H9 (cell line): ENCODE results near the gene RPL34. TPM values are rescaled to one million over a fixed set of nuclear protein-coding genes. Genes with fewer than 3 reads are reported as not detected.

Experiments
- DNase-seq: peaks from one replicate; pipeline ENCODE4 v3.0.0-alpha.2; 2017
- H2AFZ ChIP-seq: one replicate; pipeline ENCODE4 v1.6.1; 2013; ENCODE audit warnings: mild to moderate bottlenecking, low read length, control low read depth, moderate library complexity
- H2AK5ac ChIP-seq: 2 replicates; pipeline ENCODE4 v1.6.1; 2013; ENCODE audit warnings: low read length, control low read depth, mixed read lengths; ENCODE audit not compliant: insufficient read length
- H2BK120ac ChIP-seq: one replicate; pipeline ENCODE4 v1.6.1; 2013; ENCODE audit warnings: low read depth, mild to moderate bottlenecking, low read length, control low read depth, inconsistent platforms; ENCODE audit not compliant: poor library complexity, severe bottlenecking
- H2BK12ac ChIP-seq: 2 replicates; pipeline ENCODE4 v1.6.1; 2013; ENCODE audit warnings: low read length, control low read depth, mixed read lengths, low read depth; ENCODE audit not compliant: insufficient read length
- H2BK15ac ChIP-seq: 2 replicates; pipeline ENCODE4 v1.6.1; 2013; ENCODE audit warnings: low read depth, low read length, control low read depth
- H2BK20ac ChIP-seq: one replicate; pipeline ENCODE4 v1.6.1; 2013; ENCODE audit warnings: low read depth, mild to moderate bottlenecking, low read length, control low read depth, inconsistent platforms; ENCODE audit not compliant: poor library complexity, severe bottlenecking
- H2BK5ac ChIP-seq: 2 replicates; pipeline ENCODE4 v1.6.1; 2013; ENCODE audit warnings: low read length, control low read depth, mixed read lengths; ENCODE audit not compliant: insufficient read length
- H3K14ac ChIP-seq: 2 replicates; pipeline ENCODE4 v1.6.1; 2013; ENCODE audit warnings: low read length, control low read depth; ENCODE audit not compliant: insufficient read depth
- H3K18ac ChIP-seq: 2 replicates; pipeline ENCODE4 v1.6.1; 2013; ENCODE audit warnings: low read depth, mild to moderate bottlenecking, mixed read lengths, low read length, control low read depth; ENCODE audit not compliant: insufficient read length
- H3K23ac ChIP-seq: 2 replicates; pipeline ENCODE4 v1.6.1; 2013; ENCODE audit warnings: low read length, control low read depth, mixed read lengths, low read depth; ENCODE audit not compliant: insufficient read length
- H3K23me2 ChIP-seq: 2 replicates; pipeline ENCODE4 v1.6.1; 2013; ENCODE audit warnings: low read depth, mild to moderate bottlenecking, mixed read lengths, low read length, control low read depth; ENCODE audit not compliant: insufficient read length, poor library complexity, severe bottlenecking
- H3K27ac ChIP-seq: 2 replicates; pipeline ENCODE4 v1.5.1; 2013; ENCODE audit warnings: low read length, control low read depth, mixed read lengths, low read depth; ENCODE audit not compliant: insufficient read length
- H3K27me3 ChIP-seq: 2 replicates; pipeline ENCODE4 v1.6.1; 2013; ENCODE audit warnings: low read length, control low read depth, inconsistent platforms; ENCODE audit not compliant: insufficient read depth
- H3K4ac ChIP-seq: 2 replicates; pipeline ENCODE4 v1.6.1; 2013; ENCODE audit warnings: low read depth, mild to moderate bottlenecking, control low read depth, inconsistent platforms, low read length, moderate library complexity
- H3K4me1 ChIP-seq: 2 replicates; pipeline ENCODE4 v1.6.1; 2013; ENCODE audit warnings: low read length, control low read depth, inconsistent platforms; ENCODE audit not compliant: insufficient read depth
- H3K4me2 ChIP-seq: 2 replicates; pipeline ENCODE4 v1.6.1; 2013; ENCODE audit warnings: low read length, control low read depth, mixed read lengths; ENCODE audit not compliant: insufficient read length, insufficient read depth
- H3K56ac ChIP-seq: 2 replicates; pipeline ENCODE4 v1.6.1; 2013; ENCODE audit warnings: low read depth, mild to moderate bottlenecking, mixed read lengths, low read length, control low read depth; ENCODE audit not compliant: insufficient read length
- H3K79me1 ChIP-seq: 2 replicates; pipeline ENCODE4 v1.6.1; 2013; ENCODE audit warnings: low read depth, mild to moderate bottlenecking, moderate library complexity, low read length, control low read depth, inconsistent platforms; ENCODE audit not compliant: insufficient read depth, poor library complexity, severe bottlenecking
- H3K79me2 ChIP-seq: 2 replicates; pipeline ENCODE4 v1.6.1; 2013; ENCODE audit warnings: low read length, control low read depth, inconsistent platforms; ENCODE audit not compliant: insufficient read depth
- H3K9ac ChIP-seq: 2 replicates; pipeline ENCODE4 v1.6.1; 2013; ENCODE audit warnings: low read length, control low read depth, mixed read lengths; ENCODE audit not compliant: insufficient read length; ENCODE audit errors: extremely low read depth
- H3K9me3 ChIP-seq: one replicate; pipeline ENCODE4 v1.6.1; 2013; ENCODE audit warnings: low read depth, low read length, inconsistent platforms; ENCODE audit not compliant: control insufficient read depth
- H3T11ph ChIP-seq: one replicate; pipeline ENCODE4 v1.6.1; 2013; ENCODE audit warnings: mild to moderate bottlenecking, low read length, control low read depth, inconsistent platforms
- H4K20me1 ChIP-seq: one replicate; pipeline ENCODE4 v1.6.1; 2013; ENCODE audit not compliant: control insufficient read depth, insufficient read length, insufficient read depth
- H4K5ac ChIP-seq: 2 replicates; pipeline ENCODE4 v1.6.1; 2013; ENCODE audit warnings: low read depth, mild to moderate bottlenecking, mixed read lengths, low read length, control low read depth; ENCODE audit not compliant: insufficient read length
- H4K8ac ChIP-seq: replicated peaks from 2 replicates; pipeline ENCODE4 v1.6.1; 2013; ENCODE audit warnings: low read length, control low read depth, mixed read lengths, low read depth; ENCODE audit not compliant: insufficient read length
- H4K91ac ChIP-seq: 2 replicates; pipeline ENCODE4 v1.6.1; 2013; ENCODE audit warnings: low read depth, mild to moderate bottlenecking, moderate library complexity, mixed read lengths, low read length, control low read depth; ENCODE audit not compliant: insufficient read length
- H3K27ac Mint-ChIP-seq, 3 experiments: 2 replicates in 2 of 3; 3 replicates in 1 of 3; pipeline ENCODE4 v1.8.0; 2020 to 2021; ENCODE audit warnings: mixed read lengths in 3 of 3, mild to moderate bottlenecking in 1 of 3, moderate library complexity in 1 of 3
- H3K27me3 Mint-ChIP-seq: 2 replicates; pipeline ENCODE4 v1.8.0; 2021; ENCODE audit warnings: low read depth, mild to moderate bottlenecking, moderate library complexity, mixed read lengths
- H3K36me3 Mint-ChIP-seq, 3 experiments: 2 replicates in 2 of 3; 3 replicates in 1 of 3; pipeline ENCODE4 v1.8.0; 2020 to 2021; ENCODE audit warnings: low read depth in 3 of 3, mixed read lengths in 3 of 3; ENCODE audit not compliant: insufficient read depth in 1 of 3
- H3K4me1 Mint-ChIP-seq, 2 experiments: 2 replicates each; pipeline ENCODE4 v1.8.0; 2020; ENCODE audit warnings: mixed read lengths in 2 of 2
- H3K4me3 Mint-ChIP-seq, 2 experiments: 2 replicates in 1 of 2; 3 replicates in 1 of 2; pipeline ENCODE4 v1.8.0; 2020 to 2021; ENCODE audit warnings: mild to moderate bottlenecking in 2 of 2, mixed read lengths in 2 of 2, moderate library complexity in 1 of 2
- H3K9me3 Mint-ChIP-seq, 2 experiments: 2 replicates in 1 of 2; 3 replicates in 1 of 2; pipeline ENCODE4 v1.8.0; 2020; ENCODE audit warnings: mild to moderate bottlenecking in 2 of 2, mixed read lengths in 2 of 2, moderate library complexity in 1 of 2
- CTCF ChIP-seq: fragments of 200-600 bp; sonication (generic); conservative IDR thresholded peaks from 3 replicates; pipeline ENCODE4 v1.8.0; 2021; ENCODE audit warnings: antibody characterized with exemption, mild to moderate bottlenecking
- WGBS: extraction: QIAGEN DNeasy Blood & Tissue Kit; methylation state at CpG from one replicate; pipeline ENCODE4 v1.1.7; 2013; ENCODE audit warnings: missing lambda C conversion rate, low lambda C conversion rate, mixed read lengths; ENCODE audit not compliant: insufficient read length; ENCODE audit errors: extremely low coverage; 5-methylcytosine and 5-hydroxymethylcytosine counted together
- total RNA-seq: library from RNA; stranded (reverse); gene quantifications from 2 replicates; pipeline ENCODE4 v1.2.1, GENCODE V29; 2021

The RPL34 gene
- total RNA-seq, 1 experiment from 2014 or later: 1,375 TPM

GRCh38 chr4:108651014-108651791 lies 30.8 kb downstream of the RPL34 start:
- H3K14ac ChIP-seq: peak overlapping the region; percentile 95; the same call in 1 of the 2 replicates
- no CpG with 5 or more reads among the region's 9 CpGs for WGBS
- peak overlapping the region; percentile 93 for H3K4me2 ChIP-seq
- no peaks in the 10 kb centered on the region for H3K27me3 ChIP-seq
- H3K23ac ChIP-seq: no peak overlapping the region
- H3K4ac ChIP-seq: no peak overlapping the region
- no peak overlapping the region for H3T11ph ChIP-seq
- no peak overlapping the region for H3K56ac ChIP-seq
- no peak overlapping the region for H2BK15ac ChIP-seq
- no peaks in the 10 kb centered on the region for H3K79me1 ChIP-seq
- no peak overlapping the region for H4K5ac ChIP-seq
- no peaks in the 10 kb centered on the region for H4K20me1 ChIP-seq
- H3K9ac ChIP-seq: peak overlapping the region; percentile 97
- H3K4me1 Mint-ChIP-seq: peaks cover 3 to 10% of the 10 kb centered on the region in 2 experiments; a peak in 3 of 4 replicates
- H2BK120ac ChIP-seq: no peak overlapping the region
- no peak overlapping the region for H3K27ac ChIP-seq
- no peaks in the 10 kb centered on the region for H3K9me3 ChIP-seq
- no peaks in the 10 kb centered on the region for H3K27me3 Mint-ChIP-seq
- peaks cover 5% of the 10 kb centered on the region for H3K23me2 ChIP-seq
- peak overlapping the region; percentile 93 to 97 for H3K4me3 Mint-ChIP-seq
- H2BK20ac ChIP-seq: no peak overlapping the region
- no peak overlapping the region for H2BK5ac ChIP-seq
- TF ChIP-seq CTCF: no peak
- H3K79me2 ChIP-seq: peaks cover 27% of the 10 kb centered on the region; the same call in 1 of the 2 replicates
- no peak overlapping the region for H2AFZ ChIP-seq
- H3K36me3 Mint-ChIP-seq: peaks cover 2 to 8% (median 6%) of the 10 kb centered on the region in 3 experiments; a peak in 4 of 7 replicates
- H3K9me3 Mint-ChIP-seq: no peaks in the 10 kb centered on the region
- no peaks in the 10 kb centered on the region for H3K4me1 ChIP-seq
- no peak overlapping the region for H2AK5ac ChIP-seq
- no peak overlapping the region for H4K8ac ChIP-seq
- peak overlapping the region; percentile 41 to 98 (median 98); a peak in 6 of 7 replicates for H3K27ac Mint-ChIP-seq
- no peak overlapping the region for H2BK12ac ChIP-seq
- H4K91ac ChIP-seq: no peak overlapping the region
- H3K18ac ChIP-seq: peak overlapping the region; percentile 77
- DNase-seq: no peak
